ENCODE measurements around the gene SGK1. TPM values are rescaled to one million over a fixed set of nuclear protein-coding genes. Genes with fewer than 3 reads are reported as not detected.

Gene SGK1
- total and polyA plus RNA-seq, 5 donors from 2014 or later = 3.6 to 193 (median 4.1) TPM

DNA sequence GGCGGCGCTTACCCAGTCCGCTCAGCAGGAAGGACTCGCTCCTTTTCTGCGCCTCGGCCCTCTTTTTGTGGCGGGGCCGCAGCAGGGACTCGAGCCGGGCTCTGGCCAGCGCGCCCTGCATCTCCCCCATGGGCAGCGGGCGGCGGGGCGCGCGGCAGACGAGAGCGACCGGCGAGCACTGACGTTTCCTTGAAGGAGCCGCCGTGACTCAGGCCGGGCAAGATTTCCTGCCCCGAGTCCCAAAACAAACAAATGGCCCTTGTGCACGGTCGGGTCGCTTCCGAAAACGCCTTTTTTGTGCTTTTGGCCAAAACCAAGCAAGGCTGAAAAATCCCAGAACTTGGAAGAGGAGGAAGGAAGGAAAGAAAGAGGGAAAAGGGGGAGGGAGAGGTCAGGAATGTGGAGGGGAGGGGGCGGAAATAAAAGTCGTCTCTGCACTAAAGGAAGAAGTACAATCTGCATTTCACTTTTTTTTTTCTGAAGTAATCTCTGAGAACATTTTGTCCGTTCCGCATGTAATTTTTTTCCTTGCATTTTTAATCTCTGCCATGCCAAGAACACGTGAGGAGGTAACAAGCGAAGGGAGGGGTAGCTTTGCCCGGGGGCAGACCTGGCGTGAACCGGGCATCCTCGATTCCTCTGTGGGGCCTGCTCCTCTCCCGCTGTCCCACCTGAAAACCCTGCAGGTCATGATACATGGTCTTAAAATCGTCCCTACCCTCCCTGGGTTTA, 142.2 kb downstream of the SGK1 start:
- H3K27ac Mint-ChIP-seq = peak overlapping the region; percentile 88 to 98 (median 91)
- peaks cover 30% of the 10 kb centered on the region for H3K36me3 Mint-ChIP-seq
- H3K4me3 Mint-ChIP-seq = peak overlapping the region; percentile 92 to 98 (median 98)
- DNase-seq (peak in 2 of 3 donors; percentile 17 to 53), ATAC-seq (ENCODE audit: low read depth in 2 of 2) (no peak)
- Histone ChIP-seq H3K27me3 (ENCODE audit: control insufficient read depth, insufficient read depth, low read length) (no peaks in the 10 kb centered on the region), H3K9me3 (ENCODE audit: control insufficient read depth in 2 of 2, low read length in 2 of 2) (no peaks in the 10 kb centered on the region), H3K36me3 (ENCODE audit: control insufficient read depth, insufficient read depth, low read length) (peaks cover 20% of the 10 kb centered on the region), H3K4me1 (ENCODE audit: control insufficient read depth, insufficient read depth, low read length, poor library complexity, severe bottlenecking) (peaks cover 56% of the 10 kb centered on the region), H3K4me3 (ENCODE audit: low read depth, low read length) (peak overlapping the region; percentile 62), H3K27ac (ENCODE audit: insufficient read depth, low read length, poor library complexity, severe bottlenecking) (peak overlapping the region; percentile 82)
- no peaks in the 10 kb centered on the region for H3K9me3 Mint-ChIP-seq
- H3K27me3 Mint-ChIP-seq = peaks cover 4% of the 10 kb centered on the region
- H3K4me1 Mint-ChIP-seq = peaks cover 6 to 71% (median 56%) of the 10 kb centered on the region in 4 donors

DNA sequence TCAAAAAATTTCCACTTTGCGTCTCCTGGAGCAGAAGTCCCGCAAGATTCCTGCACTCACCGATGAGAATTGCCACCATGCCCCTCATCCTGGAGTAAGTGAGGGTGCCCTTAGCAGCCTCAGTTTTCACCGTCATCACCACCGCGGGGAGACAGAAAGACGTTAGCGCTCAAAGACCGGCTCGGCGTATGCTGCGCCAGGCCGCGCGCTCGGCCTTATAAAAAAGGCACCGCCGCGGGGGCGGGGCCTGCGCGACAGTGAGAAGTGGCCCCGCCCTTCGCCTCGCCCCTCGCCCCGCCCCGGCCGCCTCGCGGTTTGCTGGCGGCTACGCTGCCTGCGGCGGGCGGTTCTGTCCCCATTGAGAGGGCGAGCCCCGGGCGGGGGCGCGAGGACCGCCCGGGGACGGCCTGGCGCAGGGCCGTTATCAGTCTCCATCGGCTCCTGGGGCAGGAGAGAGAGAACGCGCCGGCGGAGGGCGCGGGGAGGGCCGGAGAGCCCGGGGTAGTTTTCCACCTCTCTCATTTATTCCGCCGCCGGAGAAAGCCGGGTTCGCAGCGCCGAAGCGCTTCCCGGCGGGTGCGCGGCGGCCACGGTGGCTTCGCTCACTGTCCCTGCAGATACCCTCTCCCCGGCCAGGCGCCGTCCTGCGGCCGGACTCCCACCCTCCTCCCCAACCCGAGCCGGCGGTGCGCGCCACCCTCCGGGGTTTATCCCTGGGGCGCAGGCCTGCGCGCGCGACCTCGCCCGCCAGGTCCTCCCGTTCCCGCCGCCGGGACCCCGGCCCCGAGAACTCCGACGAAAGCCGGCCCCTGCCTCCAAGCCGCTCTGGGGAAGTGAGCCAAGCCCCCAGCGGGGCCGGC, 143.0 kb downstream of the SGK1 start:
- peaks cover 4% of the 10 kb centered on the region for H3K27me3 Mint-ChIP-seq
- Histone ChIP-seq H3K4me3 (ENCODE audit: low read depth, low read length) (peak overlapping the region; percentile 100), H3K4me1 (ENCODE audit: control insufficient read depth, insufficient read depth, low read length, poor library complexity, severe bottlenecking) (peaks cover 64% of the 10 kb centered on the region), H3K27me3 (ENCODE audit: control insufficient read depth, insufficient read depth, low read length) (no peaks in the 10 kb centered on the region), H3K9me3 (ENCODE audit: control insufficient read depth in 2 of 2, low read length in 2 of 2) (no peaks in the 10 kb centered on the region), H3K36me3 (ENCODE audit: control insufficient read depth, insufficient read depth, low read length) (peaks cover 28% of the 10 kb centered on the region), H3K27ac (ENCODE audit: insufficient read depth, low read length, poor library complexity, severe bottlenecking) (peak overlapping the region; percentile 82)
- peak; percentile 88 to 92 (median 91) for DNase-seq
- peak; percentile 78 to 80 for ATAC-seq (ENCODE audit: low read depth in 2 of 2)
- peak overlapping the region; percentile 90 to 98 (median 95) for H3K27ac Mint-ChIP-seq
- H3K36me3 Mint-ChIP-seq = peaks cover 38% of the 10 kb centered on the region
- peak overlapping the region; percentile 89 to 98 (median 98) for H3K4me3 Mint-ChIP-seq
- H3K4me1 Mint-ChIP-seq = peaks cover 6 to 76% (median 62%) of the 10 kb centered on the region in 4 donors
- H3K9me3 Mint-ChIP-seq = no peaks in the 10 kb centered on the region

DNA sequence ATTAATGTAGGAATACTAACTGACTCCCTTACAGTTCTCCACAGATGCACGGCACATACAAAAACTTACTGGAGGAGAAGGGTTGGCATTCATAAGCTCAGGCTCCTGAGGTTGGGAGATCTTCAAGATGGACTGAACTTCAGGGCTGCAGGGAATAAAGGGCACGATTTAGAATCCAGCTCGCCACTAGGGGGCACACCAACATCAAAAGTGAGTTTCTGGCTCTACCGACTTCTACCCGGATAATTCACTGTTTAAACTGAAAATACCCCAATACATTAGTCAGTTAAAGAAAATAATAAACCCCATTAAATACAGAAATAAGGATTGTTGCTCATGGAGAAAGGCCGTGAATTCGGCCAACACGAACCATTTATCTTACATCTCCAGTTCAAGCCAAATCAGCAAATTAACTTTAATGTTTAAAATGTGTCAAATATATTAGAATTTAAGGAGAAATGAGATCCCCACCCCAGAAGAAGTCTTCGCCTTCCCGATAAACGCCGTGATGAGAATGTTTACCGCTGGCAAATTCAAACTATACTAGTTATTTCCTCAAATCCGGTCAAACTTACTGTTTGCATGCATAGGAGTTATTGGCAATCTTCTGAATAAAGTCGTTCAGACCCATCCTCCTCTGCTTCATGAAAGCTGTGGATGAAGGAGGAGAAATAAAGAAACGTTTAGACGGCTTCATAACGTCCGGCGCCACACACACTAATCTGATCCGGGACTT, 143.8 kb downstream of the SGK1 start:
- H3K4me1 ChIP-seq (ENCODE audit: control insufficient read depth, insufficient read depth, low read length, poor library complexity, severe bottlenecking) = peaks cover 64% of the 10 kb centered on the region
- Mint-ChIP-seq H3K4me3 (peak overlapping the region; percentile 89 to 98 (median 98)), H3K36me3 (peaks cover 42% of the 10 kb centered on the region)

DNA sequence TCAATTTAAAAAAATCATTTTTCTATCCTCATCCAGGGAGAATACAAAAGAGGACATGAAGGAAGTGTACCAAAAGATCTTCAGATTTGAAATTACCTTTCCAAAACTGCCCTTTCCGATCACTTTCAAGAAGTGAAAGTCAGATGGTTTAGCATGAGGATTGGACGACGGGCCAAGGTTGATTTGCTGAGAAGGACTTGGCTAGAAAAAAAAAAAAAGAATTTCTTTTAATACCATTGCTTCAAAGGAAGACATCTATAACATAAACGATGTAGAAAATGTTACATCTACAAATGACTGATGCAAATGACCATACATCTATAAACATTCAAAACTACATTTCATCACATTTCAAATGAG, 144.6 kb downstream of the SGK1 start:
- no peak for ATAC-seq (ENCODE audit: low read depth in 2 of 2)
- Histone ChIP-seq H3K9me3 (ENCODE audit: control insufficient read depth in 2 of 2, low read length in 2 of 2) (no peaks in the 10 kb centered on the region), H3K36me3 (ENCODE audit: control insufficient read depth, insufficient read depth, low read length) (peaks cover 38% of the 10 kb centered on the region), H3K4me3 (ENCODE audit: low read depth, low read length) (peak overlapping the region; percentile 100), H3K27ac (ENCODE audit: insufficient read depth, low read length, poor library complexity, severe bottlenecking) (no peak overlapping the region), H3K4me1 (ENCODE audit: control insufficient read depth, insufficient read depth, low read length, poor library complexity, severe bottlenecking) (peaks cover 60% of the 10 kb centered on the region), H3K27me3 (ENCODE audit: control insufficient read depth, insufficient read depth, low read length) (no peaks in the 10 kb centered on the region)
- Mint-ChIP-seq H3K27me3 (peaks cover 4% of the 10 kb centered on the region), H3K36me3 (peaks cover 47% of the 10 kb centered on the region), H3K4me1 (peaks cover 6 to 73% (median 62%) of the 10 kb centered on the region in 4 donors), H3K4me3 (peak overlapping the region; percentile 89 to 98 (median 98)), H3K9me3 (no peaks in the 10 kb centered on the region), H3K27ac (peak overlapping the region in 2 of 3 donors; percentile 26 to 90)
- no peak for DNase-seq

More for the DNA sequence above, 143.8 kb downstream of the SGK1 start:
- Mint-ChIP-seq H3K9me3 (no peaks in the 10 kb centered on the region), H3K27me3 (peaks cover 4% of the 10 kb centered on the region), H3K27ac (peak overlapping the region; percentile 90 to 95 (median 95)), H3K4me1 (peaks cover 6 to 77% (median 64%) of the 10 kb centered on the region in 4 donors)
- H3K36me3 ChIP-seq (ENCODE audit: control insufficient read depth, insufficient read depth, low read length) = peaks cover 34% of the 10 kb centered on the region
- peak overlapping the region; percentile 100 for H3K4me3 ChIP-seq (ENCODE audit: low read depth, low read length)
- DNase-seq (peak; percentile 76 to 88 (median 82)), ATAC-seq (ENCODE audit: low read depth in 2 of 2) (peak; percentile 5 to 9)
- H3K27me3 ChIP-seq (ENCODE audit: control insufficient read depth, insufficient read depth, low read length) = no peaks in the 10 kb centered on the region
- no peaks in the 10 kb centered on the region for H3K9me3 ChIP-seq (ENCODE audit: control insufficient read depth in 2 of 2, low read length in 2 of 2)
- peak overlapping the region; percentile 82 for H3K27ac ChIP-seq (ENCODE audit: insufficient read depth, low read length, poor library complexity, severe bottlenecking)

DNA sequence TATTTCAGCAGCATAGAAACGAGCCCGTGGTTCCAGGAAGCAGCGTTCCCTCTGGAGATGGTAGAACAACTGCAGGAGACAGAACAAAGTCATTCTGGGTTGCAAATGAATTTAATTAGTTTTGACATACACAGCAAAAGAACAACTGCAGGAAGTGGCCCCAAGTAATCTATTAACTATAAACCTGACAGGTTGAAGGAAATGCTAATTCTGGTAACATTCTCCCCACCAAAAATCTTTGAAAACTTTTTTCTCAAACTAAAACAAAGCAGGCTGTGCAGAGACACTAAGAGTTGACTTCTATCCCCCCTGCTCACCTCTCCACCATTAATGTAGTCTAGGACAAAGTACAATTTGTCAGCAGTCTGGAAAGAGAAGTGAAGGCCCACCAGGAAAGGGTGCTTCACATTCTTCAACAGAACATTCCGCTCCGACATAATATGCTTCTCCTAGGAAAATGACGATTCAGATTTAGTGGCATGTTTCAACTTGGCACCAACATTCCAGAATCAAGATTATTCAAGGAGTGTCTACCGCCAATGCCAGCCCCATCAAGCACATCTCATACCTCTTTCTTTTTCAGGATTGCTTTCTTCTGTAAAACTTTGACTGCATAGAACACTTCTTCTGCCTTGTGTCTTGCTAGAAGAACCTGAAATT, 145.1 kb downstream of the SGK1 start:
- H3K27me3 Mint-ChIP-seq = peaks cover 4% of the 10 kb centered on the region
- no peaks in the 10 kb centered on the region for H3K9me3 Mint-ChIP-seq
- peak overlapping the region; percentile 26 to 90 (median 42) for H3K27ac Mint-ChIP-seq
- H3K4me3 Mint-ChIP-seq = peak overlapping the region; percentile 89 to 98 (median 98)
- Histone ChIP-seq H3K27me3 (ENCODE audit: control insufficient read depth, insufficient read depth, low read length) (no peaks in the 10 kb centered on the region), H3K4me3 (ENCODE audit: low read depth, low read length) (peak overlapping the region; percentile 100), H3K27ac (ENCODE audit: insufficient read depth, low read length, poor library complexity, severe bottlenecking) (no peak overlapping the region), H3K9me3 (ENCODE audit: control insufficient read depth in 2 of 2, low read length in 2 of 2) (no peaks in the 10 kb centered on the region), H3K4me1 (ENCODE audit: control insufficient read depth, insufficient read depth, low read length, poor library complexity, severe bottlenecking) (peaks cover 57% of the 10 kb centered on the region), H3K36me3 (ENCODE audit: control insufficient read depth, insufficient read depth, low read length) (peaks cover 41% of the 10 kb centered on the region)
- no peak for DNase-seq
- ATAC-seq (ENCODE audit: low read depth in 2 of 2) = no peak
- peaks cover 6 to 70% (median 58%) of the 10 kb centered on the region in 4 donors for H3K4me1 Mint-ChIP-seq
- peaks cover 50% of the 10 kb centered on the region for H3K36me3 Mint-ChIP-seq

DNA sequence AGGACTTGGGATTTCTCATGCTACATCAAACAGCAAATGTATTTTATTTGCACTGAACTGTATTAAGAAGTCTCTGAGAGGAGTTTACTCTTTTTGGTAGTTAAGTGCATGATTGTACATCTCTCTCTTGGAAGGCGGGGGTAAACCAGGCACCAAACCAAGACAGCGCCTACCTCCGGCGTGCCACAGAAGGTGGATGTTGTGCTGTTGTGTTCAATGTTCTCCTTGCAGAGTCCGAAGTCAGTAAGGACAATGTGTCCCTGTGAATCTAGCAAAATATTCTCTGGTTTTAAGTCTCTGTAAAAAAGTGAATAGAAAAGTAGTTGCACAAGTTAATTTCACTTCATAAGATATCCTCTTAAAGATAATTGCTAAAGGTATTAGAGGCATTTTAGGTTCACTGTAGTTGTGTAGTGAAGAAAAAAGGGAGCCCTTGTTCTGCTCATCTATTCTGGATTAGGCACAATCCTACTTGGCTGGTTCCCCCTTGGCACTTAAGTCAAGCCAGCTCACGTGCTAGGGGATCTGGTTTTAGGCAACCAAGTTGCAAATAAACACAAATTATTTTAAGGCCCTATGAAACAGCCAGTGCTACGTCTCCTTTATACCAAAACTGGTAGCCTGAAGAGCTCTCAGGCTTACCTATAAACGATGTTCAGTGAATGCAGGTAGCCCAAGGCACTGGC, 145.7 kb downstream of the SGK1 start:
- peaks cover 54% of the 10 kb centered on the region for H3K36me3 Mint-ChIP-seq
- H3K36me3 ChIP-seq (ENCODE audit: control insufficient read depth, insufficient read depth, low read length) = peaks cover 44% of the 10 kb centered on the region

More for the DNA sequence above, 145.7 kb downstream of the SGK1 start:
- peaks cover 6 to 63% (median 52%) of the 10 kb centered on the region in 4 donors for H3K4me1 Mint-ChIP-seq
- Histone ChIP-seq H3K27ac (ENCODE audit: insufficient read depth, low read length, poor library complexity, severe bottlenecking) (no peak overlapping the region), H3K4me3 (ENCODE audit: low read depth, low read length) (peak overlapping the region; percentile 100), H3K27me3 (ENCODE audit: control insufficient read depth, insufficient read depth, low read length) (no peaks in the 10 kb centered on the region), H3K4me1 (ENCODE audit: control insufficient read depth, insufficient read depth, low read length, poor library complexity, severe bottlenecking) (peaks cover 50% of the 10 kb centered on the region), H3K9me3 (ENCODE audit: control insufficient read depth in 2 of 2, low read length in 2 of 2) (no peaks in the 10 kb centered on the region)
- H3K9me3 Mint-ChIP-seq = no peaks in the 10 kb centered on the region
- DNase-seq = no peak
- H3K27ac Mint-ChIP-seq = peak overlapping the region in 2 of 3 donors; percentile 42 to 90
- ATAC-seq (ENCODE audit: low read depth in 2 of 2) = no peak
- H3K4me3 Mint-ChIP-seq = peak overlapping the region; percentile 89 to 98 (median 98)
- H3K27me3 Mint-ChIP-seq = peaks cover 4% of the 10 kb centered on the region

Data from CD4-positive, CD25-positive, alpha-beta regulatory T cell (primary cell).